SU-DHL-6 (cell line): Measurements from ENCODE around the gene LRRK1.

Experiments used
- CTCF ChIP-seq: fragments of 200-600 bp; sonication (generic); IDR thresholded peaks from one replicate; pipeline ENCODE4 v1.5.1; 2017; ENCODE audit warnings: antibody characterized with exemption, mild to moderate bottlenecking, low read length, moderate library complexity; ENCODE audit not compliant: insufficient read depth, poor library complexity, severe bottlenecking
- EZH2phosphoT487 ChIP-seq: fragments of 200-600 bp; sonication (generic), shearing (Covaris generic); conservative IDR thresholded peaks from 2 replicates; pipeline ENCODE4 v1.6.1; 2018; ENCODE audit warnings: mild to moderate bottlenecking, antibody characterized with exemption, low read length, moderate library complexity, mixed read lengths

- TF ChIP-seq CTCF = no peak
- TF ChIP-seq EZH2phosphoT487 = no peak
Observed at GRCh38 chr15:101093958-101094357, 174.8 kb downstream of the LRRK1 start.
